T-helper 17 cell (primary cell): ENCODE data around the gene KLRC4. TPM values are rescaled to one million over a fixed set of nuclear protein-coding genes. Genes with fewer than 3 reads are reported as not detected.
"Not testable (repeated sequence)": the region's sequence is repeated elsewhere in the genome, so short reads cannot be mapped to it uniquely, and the experiment has no call there.

Experiments
- ATAC-seq: fragments of 150-1000 bp; cut with Tn5 transposase; 2 replicates; pipeline ENCODE4 v1.10.0; 2021; ENCODE audit warnings: mild to moderate bottlenecking, moderate library complexity
- DNase-seq, 3 donors: peaks; one replicate each; pipeline versions ENCODE4 v3.0.0 to v3.0.0-alpha.2; 2020 to 2021
- H3K9me3 ChIP-seq: one replicate; pipeline ENCODE4 v1.7.0; 2013; ENCODE audit warnings: low read length, mild to moderate bottlenecking; ENCODE audit not compliant: control insufficient read depth, poor library complexity, severe bottlenecking
- H3K27ac Mint-ChIP-seq: one replicate; pipeline ENCODE4 v1.8.0; 2022; ENCODE audit warnings: mild to moderate bottlenecking, moderate library complexity, mixed read lengths
- H3K27me3 Mint-ChIP-seq: one replicate; pipeline ENCODE4 v1.8.0; 2022; ENCODE audit warnings: mixed read lengths
- H3K36me3 Mint-ChIP-seq: one replicate; pipeline ENCODE4 v1.8.0; 2022; ENCODE audit warnings: low read depth, mixed read lengths
- H3K4me1 Mint-ChIP-seq: one replicate; pipeline ENCODE4 v1.8.0; 2022; ENCODE audit warnings: mild to moderate bottlenecking, mixed read lengths
- H3K4me3 Mint-ChIP-seq: one replicate; pipeline ENCODE4 v1.8.0; 2022; ENCODE audit warnings: mild to moderate bottlenecking, moderate library complexity, mixed read lengths
- total RNA-seq, 4 donors: library from RNA in 2 of 4; stranded (reverse) in 2 of 4; gene quantifications; one replicate each; pipeline ENCODE4 v1.2.3 and lab custom pipeline; 2022 to 2026

The KLRC4 gene, protein sequence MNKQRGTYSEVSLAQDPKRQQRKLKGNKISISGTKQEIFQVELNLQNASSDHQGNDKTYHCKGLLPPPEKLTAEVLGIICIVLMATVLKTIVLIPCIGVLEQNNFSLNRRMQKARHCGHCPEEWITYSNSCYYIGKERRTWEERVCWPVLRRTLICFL
- total RNA-seq (not detected), total RNA-seq (lab: John Stamatoyannopoulos, UW) (0 reads per million in 2 donors)

- H3K9me3 ChIP-seq: no peaks in the 10 kb centered on the region
- ATAC-seq: no peak
- Mint-ChIP-seq H3K36me3 (no peaks in the 10 kb centered on the region), H3K4me1 (peaks cover 4% of the 10 kb centered on the region), H3K4me3 (no peak within 1 kb of the TSS), H3K27ac (no peak within 1 kb of the TSS), H3K27me3 (peaks cover 16% of the 10 kb centered on the region)
- DNase-seq: no peak
These were observed at the start of gene KLRC4 for GRCh38 chr12:10409392-10409791. KLRC4 (minus strand) TSS chr12:10409757; CDS start chr12:10409575, 182 bp downstream.

DNA sequence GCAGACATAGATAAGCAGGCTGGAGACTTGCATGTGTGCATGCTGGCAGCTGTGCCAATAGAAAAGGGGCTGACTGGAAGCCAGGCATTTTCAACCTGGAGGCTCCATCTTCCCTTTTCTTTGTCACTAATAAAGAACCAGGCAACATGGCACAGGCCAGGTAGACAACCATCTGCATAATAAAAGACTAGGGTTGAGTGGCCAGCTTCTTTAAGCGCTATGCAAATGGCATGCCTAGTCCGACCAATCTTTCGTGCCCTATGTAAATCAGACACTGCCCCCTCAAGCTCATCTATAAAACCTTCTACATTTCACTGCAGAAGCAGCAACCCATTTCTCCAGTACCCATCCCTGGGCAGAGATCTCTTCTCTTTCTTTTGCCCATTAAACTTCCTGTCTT is 48.2 kb upstream of the KLRC4 start:
- ATAC-seq (no peak), DNase-seq (no peak)
- H3K4me1 Mint-ChIP-seq: no peaks in the 10 kb centered on the region
- H3K27me3 Mint-ChIP-seq: no peaks in the 10 kb centered on the region
- H3K36me3 Mint-ChIP-seq: no peaks in the 10 kb centered on the region
- peaks cover 8% of the 10 kb centered on the region for H3K9me3 ChIP-seq
- no peak overlapping the region for H3K27ac Mint-ChIP-seq
- H3K4me3 Mint-ChIP-seq: no peak overlapping the region

DNA sequence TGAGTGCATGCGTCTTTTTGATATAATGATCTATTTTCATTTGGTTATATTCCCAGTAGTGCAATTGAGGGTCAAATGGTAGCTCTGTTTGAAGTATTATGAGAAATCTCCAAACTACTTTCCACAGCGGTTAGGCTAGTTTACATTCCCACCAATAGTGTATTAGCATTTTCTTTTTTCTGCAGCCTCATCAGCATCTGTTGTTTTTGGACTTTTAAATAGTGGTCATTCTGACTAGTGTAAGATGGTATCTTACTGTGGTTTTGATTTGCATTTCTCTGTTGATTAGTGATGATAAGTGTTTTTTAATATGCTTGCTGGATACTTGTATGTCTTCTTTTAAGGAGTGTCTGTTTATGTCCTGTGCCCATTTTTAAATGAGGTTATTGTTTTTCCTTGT is 47.3 kb upstream of the KLRC4 start:
- H3K27ac Mint-ChIP-seq: no peak overlapping the region
- DNase-seq (no peak), ATAC-seq (no peak)
- H3K36me3 Mint-ChIP-seq: no peaks in the 10 kb centered on the region
- peaks cover 8% of the 10 kb centered on the region for H3K9me3 ChIP-seq
- H3K27me3 Mint-ChIP-seq: no peaks in the 10 kb centered on the region
- H3K4me1 Mint-ChIP-seq: no peaks in the 10 kb centered on the region
- H3K4me3 Mint-ChIP-seq: no peak overlapping the region

DNA sequence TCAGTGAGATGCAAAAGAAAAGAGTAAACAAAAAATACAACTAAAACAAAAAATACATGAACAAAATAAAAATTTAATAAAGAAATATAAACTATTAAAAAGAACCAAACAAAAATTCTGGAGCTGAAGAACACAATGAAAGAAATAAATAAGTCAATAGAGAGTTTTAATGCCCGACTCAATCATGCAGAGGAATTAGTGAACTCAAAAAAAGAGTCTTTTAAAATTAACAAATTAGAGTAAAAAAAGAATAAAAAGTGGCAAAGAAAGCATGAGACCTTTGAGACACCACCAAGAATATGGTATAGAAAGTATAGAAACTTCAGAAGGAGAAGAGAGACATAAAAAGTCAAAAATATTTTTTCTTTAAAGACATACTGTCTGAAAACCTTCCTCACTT is 46.2 kb upstream of the KLRC4 start:
- ATAC-seq (no peak), DNase-seq (no peak)
- H3K9me3 ChIP-seq: peaks cover 8% of the 10 kb centered on the region
- Mint-ChIP-seq H3K36me3 (no peaks in the 10 kb centered on the region), H3K27me3 (no peaks in the 10 kb centered on the region), H3K4me1 (no peaks in the 10 kb centered on the region), H3K4me3 (no peak overlapping the region), H3K27ac (no peak overlapping the region)

GRCh38 chr12:10454531-10454930 is 45.0 kb upstream of the KLRC4 start:
- Mint-ChIP-seq H3K4me3 (no peak overlapping the region), H3K27ac (no peak overlapping the region), H3K4me1 (no peaks in the 10 kb centered on the region), H3K36me3 (no peaks in the 10 kb centered on the region), H3K27me3 (no peaks in the 10 kb centered on the region)
- no peak for ATAC-seq
- H3K9me3 ChIP-seq: peaks cover 8% of the 10 kb centered on the region
- no peak for DNase-seq

GRCh38 chr12:10453156-10453555 is 43.6 kb upstream of the KLRC4 start, which contains the start of gene KLRC1:
KLRC1 (minus strand) TSS chr12:10453377; CDS start chr12:10451156, 2,221 bp downstream.
- Mint-ChIP-seq H3K4me3 (no peak within 1 kb of the TSS), H3K27me3 (no peaks in the 10 kb centered on the region), H3K36me3 (no peaks in the 10 kb centered on the region), H3K27ac (no peak within 1 kb of the TSS), H3K4me1 (no peaks in the 10 kb centered on the region)
- no peak for DNase-seq
- ATAC-seq: no peak
- peaks cover 8% of the 10 kb centered on the region for H3K9me3 ChIP-seq

DNA sequence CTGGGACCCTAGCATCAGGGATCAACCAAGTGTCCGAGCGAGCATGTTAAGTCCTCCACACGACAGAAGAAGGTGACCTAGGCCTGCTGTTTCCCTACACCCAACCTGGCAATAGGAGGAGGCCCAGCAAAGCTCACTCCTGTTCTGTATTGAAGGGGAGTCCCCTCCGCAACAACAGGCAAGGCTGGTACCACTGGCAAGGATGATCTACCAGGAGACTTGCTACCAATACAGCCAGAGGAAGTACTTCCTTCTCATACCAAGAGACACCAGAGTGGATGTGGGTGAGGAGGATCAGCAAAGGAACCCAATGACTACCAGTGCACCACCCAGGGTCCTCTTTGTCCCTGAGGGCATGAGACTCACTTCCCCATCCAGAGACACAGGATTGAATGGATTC is 38.7 kb upstream of the KLRC4 start:
- ATAC-seq (no peak), DNase-seq (no peak)
- H3K9me3 ChIP-seq: no peaks in the 10 kb centered on the region
- no peak overlapping the region for H3K27ac Mint-ChIP-seq
- no peaks in the 10 kb centered on the region for H3K4me1 Mint-ChIP-seq
- H3K36me3 Mint-ChIP-seq: no peaks in the 10 kb centered on the region
- no peak overlapping the region for H3K4me3 Mint-ChIP-seq
- no peaks in the 10 kb centered on the region for H3K27me3 Mint-ChIP-seq

DNA sequence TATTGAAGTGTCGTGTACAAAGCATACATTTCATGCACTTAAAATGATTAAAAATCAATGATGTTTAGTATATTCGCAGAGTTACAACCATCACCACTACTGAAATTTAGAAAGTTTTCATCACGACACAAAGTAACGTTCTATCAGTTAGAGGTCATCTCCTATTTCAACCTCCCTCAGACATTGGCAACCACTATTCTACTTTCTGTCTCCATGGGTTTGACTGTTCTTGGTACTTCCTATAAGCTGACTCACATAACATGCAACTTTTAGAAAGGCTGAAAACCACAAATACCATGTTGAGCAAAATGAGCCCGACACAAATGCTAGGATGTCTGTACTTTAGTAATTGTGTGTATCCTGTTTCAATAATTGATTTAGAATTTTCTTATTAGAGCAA is 36.5 kb upstream of the KLRC4 start:
- ATAC-seq, H3K4me3 Mint-ChIP-seq, H3K9me3 ChIP-seq, H3K27ac Mint-ChIP-seq, DNase-seq, H3K27me3 Mint-ChIP-seq, H3K4me1 Mint-ChIP-seq, H3K36me3 Mint-ChIP-seq: not testable (repeated sequence)

GRCh38 chr12:10441144-10441543 is 31.6 kb upstream of the KLRC4 start:
- H3K4me3 Mint-ChIP-seq, H3K36me3 Mint-ChIP-seq: not testable (repeated sequence)

DNA sequence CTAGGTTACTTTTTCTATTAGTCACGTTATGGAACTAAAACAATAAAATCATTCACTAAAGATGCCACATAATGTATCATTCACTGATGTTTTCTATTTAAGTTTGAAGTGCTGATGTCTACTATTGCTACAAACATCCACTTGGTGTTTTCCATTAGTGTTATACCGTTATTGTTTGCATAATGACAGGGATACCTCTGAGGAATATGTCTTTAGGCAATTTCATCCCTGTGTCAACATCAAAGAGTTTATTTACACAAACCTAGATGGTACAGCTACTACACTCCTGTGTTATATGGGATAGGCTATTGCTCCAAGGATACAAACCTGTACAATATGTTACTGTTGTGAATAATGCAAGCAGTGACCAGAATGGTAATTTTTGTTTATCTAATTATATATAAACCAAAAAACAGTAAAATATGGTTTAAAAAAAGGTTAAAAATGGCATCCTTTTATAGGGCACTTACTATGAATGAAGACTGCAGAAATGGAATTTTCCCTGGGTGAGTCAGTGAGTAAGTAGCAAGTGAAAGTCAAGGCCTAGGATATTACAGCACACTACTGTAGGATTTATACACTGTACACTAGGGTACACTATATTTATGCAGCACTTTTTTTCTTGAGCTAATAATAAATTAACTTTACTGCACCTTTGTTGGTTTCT is 30.2 kb upstream of the KLRC4 start:
- not testable (repeated sequence) for H3K27ac Mint-ChIP-seq, DNase-seq, H3K36me3 Mint-ChIP-seq, H3K9me3 ChIP-seq, H3K4me3 Mint-ChIP-seq, H3K4me1 Mint-ChIP-seq, ATAC-seq, H3K27me3 Mint-ChIP-seq

More at GRCh38 chr12:10441144-10441543, 31.6 kb upstream of the KLRC4 start:
- not testable (repeated sequence) for H3K27me3 Mint-ChIP-seq, H3K9me3 ChIP-seq, H3K27ac Mint-ChIP-seq, ATAC-seq, DNase-seq, H3K4me1 Mint-ChIP-seq

DNA sequence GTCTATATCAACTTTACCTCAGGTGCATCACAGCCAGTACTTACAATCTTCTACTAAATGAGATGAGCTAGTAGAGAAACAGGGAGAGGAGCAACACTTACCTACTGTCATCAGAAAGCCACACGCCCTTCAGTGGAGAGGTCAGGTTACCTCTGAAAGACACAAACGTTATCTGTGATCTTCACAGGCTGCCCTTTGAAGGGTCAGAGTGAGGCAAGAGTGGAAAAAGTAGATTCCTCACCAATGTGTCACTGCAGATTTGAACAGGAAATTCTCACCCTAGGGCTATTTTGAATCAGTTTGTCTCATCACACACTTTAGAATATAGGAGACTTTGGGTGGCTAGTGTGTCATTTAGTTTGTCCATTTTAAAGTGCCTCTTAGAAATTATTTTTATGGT is 28.0 kb upstream of the KLRC4 start:
- not testable (repeated sequence) for H3K4me3 Mint-ChIP-seq, H3K27ac Mint-ChIP-seq, H3K36me3 Mint-ChIP-seq, ATAC-seq, DNase-seq, H3K9me3 ChIP-seq, H3K27me3 Mint-ChIP-seq, H3K4me1 Mint-ChIP-seq

DNA sequence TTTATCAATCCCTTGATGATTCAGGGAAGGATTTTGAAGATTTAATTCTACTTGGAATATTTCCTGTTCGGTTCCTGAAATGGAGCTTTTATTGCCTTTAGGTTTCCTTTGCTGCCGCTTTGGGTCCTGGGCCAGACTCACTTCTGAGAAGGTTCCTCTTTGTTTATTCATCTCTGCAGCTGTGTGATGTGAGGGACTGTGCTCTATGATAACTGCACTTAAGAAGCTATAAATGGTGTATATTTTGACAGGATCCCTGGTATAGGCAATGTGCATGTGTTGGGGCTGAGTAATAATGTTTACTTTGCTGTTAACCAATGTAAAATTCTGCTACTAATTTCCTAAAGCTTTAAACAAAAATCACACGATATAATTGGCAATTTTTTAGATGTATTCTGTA is 26.3 kb upstream of the KLRC4 start, which contains the start of gene KLRC2:
TSS of gene KLRC2 (minus strand) at position 195 of the 400 bp plus-strand sequence. CDS start at position 171, 24 bp downstream.
- ATAC-seq, DNase-seq, H3K27me3 Mint-ChIP-seq, H3K27ac Mint-ChIP-seq, H3K4me1 Mint-ChIP-seq, H3K4me3 Mint-ChIP-seq, H3K9me3 ChIP-seq, H3K36me3 Mint-ChIP-seq: not testable (repeated sequence)

GRCh38 chr12:10430623-10431022 is 21.1 kb upstream of the KLRC4 start:
- not testable (repeated sequence) for DNase-seq, H3K27me3 Mint-ChIP-seq, H3K4me1 Mint-ChIP-seq, ATAC-seq, H3K4me3 Mint-ChIP-seq, H3K36me3 Mint-ChIP-seq, H3K27ac Mint-ChIP-seq, H3K9me3 ChIP-seq

DNA sequence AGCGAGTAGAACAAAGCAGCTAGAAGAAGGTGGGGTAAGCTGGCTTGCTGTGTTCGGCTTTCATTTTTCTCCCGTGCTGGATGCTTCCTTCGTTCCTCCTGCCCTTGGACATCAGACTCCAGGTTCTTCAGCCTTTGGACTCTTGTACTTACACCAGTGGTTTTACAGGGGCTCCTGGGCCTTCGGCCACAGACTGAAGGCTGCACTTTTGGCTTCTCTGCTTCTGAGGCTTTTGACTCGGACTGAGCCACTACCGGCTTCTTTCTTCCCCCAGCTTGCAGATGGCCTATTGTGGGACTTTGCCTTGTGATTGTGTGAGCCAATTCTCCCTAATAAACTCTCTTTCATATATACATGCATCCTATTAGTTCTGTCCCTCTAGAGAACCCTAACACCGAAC is 16.4 kb upstream of the KLRC4 start:
- not testable (repeated sequence) for H3K4me1 Mint-ChIP-seq, H3K27ac Mint-ChIP-seq, ATAC-seq, H3K9me3 ChIP-seq, H3K27me3 Mint-ChIP-seq, H3K36me3 Mint-ChIP-seq, H3K4me3 Mint-ChIP-seq, DNase-seq
